Right atrium auricular region (tissue), 2 donors: ENCODE measurements around the gene CCDC33. TPM values are rescaled to one million over a fixed set of nuclear protein-coding genes. Genes with fewer than 3 reads are reported as not detected.

Experiments used
- DNase-seq: peaks from one replicate; pipeline ENCODE4 v3.0.0-alpha.2; 2019; ENCODE audit warnings: low spot score
- H3K27ac ChIP-seq, 2 donors: fragments of 200-600 bp; sonication (generic); 1 replicate in 1 of 2; 2 replicates in 1 of 2; pipeline ENCODE4 v1.5.1; 2016 to 2019
- H3K27me3 ChIP-seq, 2 donors: fragments of 200-600 bp; sonication (generic); one replicate each; pipeline versions ENCODE4 v1.5.1 to v1.6.0; 2017 to 2019
- H3K36me3 ChIP-seq: fragments of 200-600 bp; sonication (generic); one replicate; pipeline ENCODE4 v1.5.1; 2016
- H3K4me1 ChIP-seq, 2 donors: fragments of 200-600 bp; sonication (generic); one replicate each; pipeline versions ENCODE4 v1.5.1 to v1.6.0; 2017 to 2019
- H3K4me3 ChIP-seq, 2 donors: fragments of 200-600 bp; sonication (generic); 1 replicate in 1 of 2; 2 replicates in 1 of 2; pipeline ENCODE4 v1.5.1; 2017 to 2019; ENCODE audit warnings: mild to moderate bottlenecking in 1 of 2, moderate library complexity in 1 of 2
- H3K9me3 ChIP-seq, 2 donors: fragments of 200-600 bp; sonication (generic); one replicate each; pipeline ENCODE4 v1.5.1; 2019
- total RNA-seq, 2 donors: library from RNA; depleted of rRNA; stranded (reverse); fragments of >200 nt; gene quantifications; one replicate each; pipeline ENCODE4 v1.1.0, GENCODE V29; 2016
- TF ChIP-seq, protein P1 (sequence below), 2 donors: fragments of 200-600 bp; sonication (generic); IDR thresholded peaks; one replicate each; pipeline ENCODE4 v1.5.1; 2019; ENCODE audit warnings: antibody characterized with exemption in 2 of 2

The CCDC33 gene
- total RNA-seq, 2 donors from 2014 or later = not detected

DNA sequence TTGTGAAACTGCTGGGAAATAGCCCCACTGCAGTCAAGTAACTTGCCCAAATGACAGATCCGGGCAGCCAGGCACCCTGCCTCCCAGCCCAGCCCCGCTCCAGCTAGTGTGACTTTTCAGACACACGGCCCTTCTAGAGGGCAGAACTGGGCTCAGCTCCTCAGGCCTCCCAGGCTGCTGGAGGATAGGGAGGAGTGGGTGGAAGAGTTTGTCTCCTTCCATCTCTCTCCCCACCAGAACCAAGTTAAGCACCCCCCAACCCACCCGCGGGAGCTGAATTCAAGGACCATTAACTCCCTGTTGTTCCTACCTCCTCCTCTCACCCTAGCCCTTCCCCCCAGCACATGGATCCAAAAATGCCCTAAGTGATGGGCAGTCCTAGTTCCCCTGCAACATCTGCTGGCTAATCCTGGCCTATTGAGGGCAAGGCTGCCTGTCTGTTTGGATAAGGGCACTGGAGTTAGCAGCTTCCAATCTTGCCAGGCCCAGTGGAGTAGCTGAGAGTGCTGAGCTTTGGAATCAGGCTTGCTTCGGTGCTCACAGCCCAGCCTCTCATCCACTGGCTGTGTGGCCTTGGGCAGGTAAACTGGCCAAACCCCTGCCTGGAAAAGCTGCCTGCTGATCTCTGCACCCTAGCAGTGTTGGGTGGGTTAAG, 3.1 kb downstream of the CCDC33 start:
- no peaks in the 10 kb centered on the region for H3K36me3 ChIP-seq
- peak overlapping the region; percentile 55 to 64 for H3K27ac ChIP-seq
- H3K4me3 ChIP-seq = no peak overlapping the region
- no peaks in the 10 kb centered on the region for H3K27me3 ChIP-seq
- H3K9me3 ChIP-seq = no peaks in the 10 kb centered on the region
- DNase-seq = no peak
- TF ChIP-seq, protein P1, sequence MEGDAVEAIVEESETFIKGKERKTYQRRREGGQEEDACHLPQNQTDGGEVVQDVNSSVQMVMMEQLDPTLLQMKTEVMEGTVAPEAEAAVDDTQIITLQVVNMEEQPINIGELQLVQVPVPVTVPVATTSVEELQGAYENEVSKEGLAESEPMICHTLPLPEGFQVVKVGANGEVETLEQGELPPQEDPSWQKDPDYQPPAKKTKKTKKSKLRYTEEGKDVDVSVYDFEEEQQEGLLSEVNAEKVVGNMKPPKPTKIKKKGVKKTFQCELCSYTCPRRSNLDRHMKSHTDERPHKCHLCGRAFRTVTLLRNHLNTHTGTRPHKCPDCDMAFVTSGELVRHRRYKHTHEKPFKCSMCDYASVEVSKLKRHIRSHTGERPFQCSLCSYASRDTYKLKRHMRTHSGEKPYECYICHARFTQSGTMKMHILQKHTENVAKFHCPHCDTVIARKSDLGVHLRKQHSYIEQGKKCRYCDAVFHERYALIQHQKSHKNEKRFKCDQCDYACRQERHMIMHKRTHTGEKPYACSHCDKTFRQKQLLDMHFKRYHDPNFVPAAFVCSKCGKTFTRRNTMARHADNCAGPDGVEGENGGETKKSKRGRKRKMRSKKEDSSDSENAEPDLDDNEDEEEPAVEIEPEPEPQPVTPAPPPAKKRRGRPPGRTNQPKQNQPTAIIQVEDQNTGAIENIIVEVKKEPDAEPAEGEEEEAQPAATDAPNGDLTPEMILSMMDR (IDR thresholded peaks at IDR 0.05) = no peak
- peaks cover 0 to 44% of the 10 kb centered on the region in 2 donors for H3K4me1 ChIP-seq

DNA sequence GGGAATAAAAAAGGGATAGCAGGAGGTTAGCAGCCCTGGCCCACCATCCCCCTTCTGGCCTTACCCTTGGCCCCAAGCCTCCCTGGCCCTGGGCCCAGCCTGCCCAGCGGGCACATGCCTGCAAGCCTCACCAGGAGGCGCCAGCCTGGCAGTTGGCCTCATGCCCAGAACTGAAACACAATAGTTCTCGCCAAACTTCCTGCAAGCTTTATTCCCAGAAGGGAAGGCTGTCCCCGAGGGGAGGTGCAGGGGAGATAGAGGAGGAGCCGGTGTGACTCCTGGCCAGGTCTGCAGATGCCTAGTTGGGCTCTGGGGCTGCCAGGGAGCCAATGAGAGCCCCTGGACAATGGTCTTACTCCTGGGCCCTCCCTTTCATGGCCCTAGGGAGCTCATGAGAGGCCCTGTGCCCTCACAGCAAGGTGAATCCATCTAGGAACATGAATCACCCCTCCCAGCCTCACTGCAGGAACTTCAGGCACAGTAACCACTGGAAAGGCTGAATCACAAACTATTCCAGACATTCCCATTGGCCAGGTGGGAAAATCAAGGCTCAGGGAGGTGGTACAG, 4.0 kb downstream of the CCDC33 start:
- TF ChIP-seq, protein P1 (IDR thresholded peaks at IDR 0.05) = peak in 1 of 2 donors; percentile 46
- DNase-seq = peak; percentile 60
- Histone ChIP-seq H3K36me3 (no peaks in the 10 kb centered on the region), H3K4me1 (peaks cover 0 to 44% of the 10 kb centered on the region in 2 donors), H3K27ac (peak overlapping the region; percentile 55 to 64), H3K27me3 (no peaks in the 10 kb centered on the region), H3K9me3 (no peaks in the 10 kb centered on the region), H3K4me3 (no peak overlapping the region)

DNA sequence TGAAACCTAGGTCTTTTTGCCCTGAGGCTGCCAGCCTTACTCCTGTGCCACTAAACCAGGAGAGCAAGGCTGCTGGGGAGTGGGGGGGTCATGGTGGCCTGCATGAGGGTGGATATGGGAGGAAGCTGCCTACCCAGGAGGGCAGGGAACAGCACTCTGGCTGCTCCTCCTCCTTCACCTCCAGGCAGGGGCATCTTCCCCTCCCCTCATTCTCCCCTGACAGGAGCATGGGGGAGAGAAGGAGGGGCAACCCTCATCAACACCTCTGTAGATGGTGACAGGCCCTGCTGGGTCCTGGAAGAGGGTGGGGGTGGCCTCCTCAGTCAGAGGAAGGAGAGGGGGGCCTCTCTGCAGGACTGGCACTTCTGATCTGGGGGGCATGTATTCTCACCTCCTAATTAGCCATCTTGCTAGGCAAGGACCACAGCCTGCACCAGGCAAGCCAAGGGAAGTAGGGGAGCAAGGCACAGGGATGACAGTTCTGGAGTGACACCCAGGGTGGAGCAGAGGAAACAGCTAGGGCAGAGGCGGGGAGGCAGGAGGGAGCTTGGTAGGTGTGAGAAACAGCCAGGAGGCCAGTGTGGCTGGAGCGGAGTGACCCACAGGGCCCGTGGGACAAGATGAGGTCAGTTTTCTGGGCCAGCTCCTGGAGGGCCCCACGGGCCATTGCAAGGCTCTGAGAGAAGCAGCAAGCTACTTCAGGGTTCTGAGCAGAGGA, 4.9 kb downstream of the CCDC33 start:
- no peak for DNase-seq
- no peaks in the 10 kb centered on the region for H3K36me3 ChIP-seq
- no peaks in the 10 kb centered on the region for H3K27me3 ChIP-seq
- H3K27ac ChIP-seq = peak overlapping the region; percentile 55 to 64
- H3K4me1 ChIP-seq = peaks cover 0 to 52% of the 10 kb centered on the region in 2 donors
- no peaks in the 10 kb centered on the region for H3K9me3 ChIP-seq
- TF ChIP-seq, protein P1 (IDR thresholded peaks at IDR 0.05) = no peak
- H3K4me3 ChIP-seq = no peak overlapping the region

DNA sequence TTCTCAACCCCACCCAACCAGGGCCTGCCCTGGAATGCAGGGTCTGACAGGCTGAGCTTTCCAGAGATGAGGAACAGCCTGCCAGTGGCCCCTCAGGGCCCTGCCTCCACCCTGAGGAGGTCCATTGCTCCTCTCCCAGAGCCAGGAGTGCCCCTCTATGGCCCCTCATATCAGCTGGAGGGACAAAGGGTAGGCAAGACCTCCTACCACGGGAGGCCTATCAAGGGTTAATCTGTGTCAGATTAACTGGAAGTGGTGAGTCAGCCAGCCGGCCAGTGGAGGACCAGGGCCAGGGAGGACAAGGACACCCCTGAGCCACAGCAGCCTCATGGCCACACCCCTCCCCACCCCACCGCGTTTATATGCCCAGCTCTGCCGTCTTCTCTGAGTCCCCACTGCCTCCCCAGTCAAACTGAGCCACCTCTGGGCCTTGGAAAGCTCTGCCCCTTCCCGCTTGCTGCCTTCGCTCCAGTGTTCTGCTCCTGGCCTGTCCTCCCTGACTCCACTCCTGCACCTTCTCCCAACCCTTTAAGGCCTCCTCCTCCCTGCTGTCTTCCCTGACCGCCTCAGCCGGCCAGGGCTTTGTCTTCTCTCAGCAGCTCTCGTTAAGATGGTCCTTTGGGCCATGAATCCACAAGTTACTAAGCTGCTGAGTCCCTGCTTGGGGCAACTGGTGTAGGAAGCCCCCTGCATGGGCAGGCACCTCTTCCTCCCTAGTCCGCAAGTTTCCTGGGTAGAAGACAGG, 6.5 kb downstream of the CCDC33 start:
- DNase-seq = no peak
- TF ChIP-seq, protein P1 (IDR thresholded peaks at IDR 0.05) = no peak
- H3K4me3 ChIP-seq = no peak overlapping the region
- no peaks in the 10 kb centered on the region for H3K27me3 ChIP-seq
- H3K36me3 ChIP-seq = no peaks in the 10 kb centered on the region
- H3K27ac ChIP-seq = no peak overlapping the region
- H3K4me1 ChIP-seq = peaks cover 0 to 52% of the 10 kb centered on the region in 2 donors
- no peaks in the 10 kb centered on the region for H3K9me3 ChIP-seq

DNA sequence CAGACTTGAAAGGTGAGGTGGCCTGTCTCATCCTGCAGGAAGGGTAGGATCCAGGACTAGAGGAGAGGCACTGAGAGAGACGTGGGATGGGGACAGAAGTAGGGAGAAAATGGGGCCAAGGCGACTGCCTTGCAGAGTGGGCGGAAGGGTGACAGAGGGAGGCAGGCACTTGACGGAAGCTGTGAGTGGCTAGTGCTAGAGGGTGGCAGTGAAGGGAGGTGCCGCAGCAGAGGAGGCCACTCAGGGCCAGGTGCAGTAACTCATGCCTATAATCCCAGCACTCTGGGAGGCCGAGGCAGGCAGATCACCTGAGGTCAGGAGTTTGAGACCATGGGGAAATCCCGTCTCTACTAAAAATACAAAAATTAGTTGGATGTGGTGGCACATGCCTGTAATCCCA, 7.3 kb downstream of the CCDC33 start:
- Histone ChIP-seq H3K27ac (no peak overlapping the region), H3K4me1 (peaks cover 0 to 52% of the 10 kb centered on the region in 2 donors), H3K36me3 (no peaks in the 10 kb centered on the region), H3K4me3 (no peak overlapping the region), H3K27me3 (no peaks in the 10 kb centered on the region), H3K9me3 (no peaks in the 10 kb centered on the region)
- no peak for DNase-seq
- TF ChIP-seq, protein P1 (IDR thresholded peaks at IDR 0.05) = no peak
